ENCODE measurements around the gene ANKZF1.

DNA sequence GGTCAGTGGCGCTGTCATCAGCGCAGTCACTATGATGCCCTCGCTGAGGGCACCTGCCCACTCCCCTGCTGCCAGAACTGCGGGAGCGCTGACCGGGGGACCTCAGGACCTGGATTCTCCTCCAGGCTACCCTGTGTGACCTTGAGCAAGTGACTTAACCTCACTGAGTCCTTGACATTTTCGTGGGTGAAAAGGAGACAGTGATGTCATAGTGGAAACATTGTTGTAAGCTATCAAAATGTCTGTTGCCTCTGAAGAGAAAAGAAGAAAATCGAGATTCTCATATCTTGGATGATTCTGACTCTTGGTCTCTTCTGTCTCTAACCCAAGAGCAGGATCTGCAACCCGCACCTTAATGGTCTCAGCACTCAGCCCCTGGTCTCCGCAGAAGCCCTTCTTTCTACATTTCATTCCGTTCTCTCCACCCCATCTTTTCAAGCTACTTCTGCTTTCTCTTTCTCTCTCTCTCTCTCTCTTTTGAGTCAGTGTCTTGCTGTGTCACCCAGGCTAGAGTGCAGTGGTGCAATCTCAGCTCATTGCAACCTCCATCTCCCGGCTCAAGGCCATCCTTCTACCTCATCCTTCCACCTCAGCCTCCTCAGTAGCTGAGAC lies 25.1 kb downstream of the ANKZF1 start:
- TF ChIP-seq, protein P1, sequence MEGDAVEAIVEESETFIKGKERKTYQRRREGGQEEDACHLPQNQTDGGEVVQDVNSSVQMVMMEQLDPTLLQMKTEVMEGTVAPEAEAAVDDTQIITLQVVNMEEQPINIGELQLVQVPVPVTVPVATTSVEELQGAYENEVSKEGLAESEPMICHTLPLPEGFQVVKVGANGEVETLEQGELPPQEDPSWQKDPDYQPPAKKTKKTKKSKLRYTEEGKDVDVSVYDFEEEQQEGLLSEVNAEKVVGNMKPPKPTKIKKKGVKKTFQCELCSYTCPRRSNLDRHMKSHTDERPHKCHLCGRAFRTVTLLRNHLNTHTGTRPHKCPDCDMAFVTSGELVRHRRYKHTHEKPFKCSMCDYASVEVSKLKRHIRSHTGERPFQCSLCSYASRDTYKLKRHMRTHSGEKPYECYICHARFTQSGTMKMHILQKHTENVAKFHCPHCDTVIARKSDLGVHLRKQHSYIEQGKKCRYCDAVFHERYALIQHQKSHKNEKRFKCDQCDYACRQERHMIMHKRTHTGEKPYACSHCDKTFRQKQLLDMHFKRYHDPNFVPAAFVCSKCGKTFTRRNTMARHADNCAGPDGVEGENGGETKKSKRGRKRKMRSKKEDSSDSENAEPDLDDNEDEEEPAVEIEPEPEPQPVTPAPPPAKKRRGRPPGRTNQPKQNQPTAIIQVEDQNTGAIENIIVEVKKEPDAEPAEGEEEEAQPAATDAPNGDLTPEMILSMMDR (IDR thresholded peaks at IDR 0.05) = no peak
- TF ChIP-seq POLR2A (IDR thresholded peaks at IDR 0.05) = no peak
